ENCODE results near the gene TMEM232.
"Not testable (repeated sequence)": the region's sequence is repeated elsewhere in the genome, so short reads cannot be mapped to it uniquely, and the experiment has no call there.

Gene TMEM232

DNA sequence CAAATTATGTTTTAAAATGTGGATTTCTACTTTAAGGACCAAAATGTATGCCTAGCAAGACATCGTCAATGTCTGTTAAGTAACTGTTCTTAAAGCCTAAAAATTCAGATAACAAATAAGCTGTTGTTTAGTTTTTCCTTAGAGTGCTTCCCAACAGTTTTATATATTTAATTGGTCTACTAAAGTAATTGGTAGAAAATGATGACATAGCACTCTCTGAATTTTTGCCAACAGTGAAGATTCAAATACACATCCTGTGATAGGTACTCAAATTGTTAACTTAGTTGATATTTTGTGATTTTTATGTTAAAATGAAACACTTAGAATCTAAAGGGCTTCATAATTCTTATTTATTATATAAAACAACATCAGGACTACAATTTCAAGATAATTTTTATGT lies 107.5 kb downstream of the TMEM232 start:
- no peak for DNase-seq

DNA sequence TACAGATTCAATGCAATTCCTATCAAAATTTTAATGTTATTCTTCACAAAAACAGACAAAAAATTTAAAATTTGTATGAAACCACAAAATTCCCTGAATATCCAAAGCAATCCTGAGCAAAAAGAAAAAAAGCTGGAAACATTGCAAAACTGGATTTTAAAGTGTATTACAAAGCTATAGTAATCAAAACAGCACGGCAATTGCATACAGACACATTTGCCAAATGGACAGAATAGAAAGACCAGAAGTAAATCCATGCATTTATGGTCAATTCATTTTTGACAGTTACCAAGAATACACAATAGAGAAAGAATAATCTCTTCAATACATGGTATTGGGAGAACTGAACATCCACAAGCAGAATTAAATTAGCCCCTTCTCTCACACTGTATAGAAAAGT lies 110.5 kb downstream of the TMEM232 start:
- no peak for DNase-seq

DNA sequence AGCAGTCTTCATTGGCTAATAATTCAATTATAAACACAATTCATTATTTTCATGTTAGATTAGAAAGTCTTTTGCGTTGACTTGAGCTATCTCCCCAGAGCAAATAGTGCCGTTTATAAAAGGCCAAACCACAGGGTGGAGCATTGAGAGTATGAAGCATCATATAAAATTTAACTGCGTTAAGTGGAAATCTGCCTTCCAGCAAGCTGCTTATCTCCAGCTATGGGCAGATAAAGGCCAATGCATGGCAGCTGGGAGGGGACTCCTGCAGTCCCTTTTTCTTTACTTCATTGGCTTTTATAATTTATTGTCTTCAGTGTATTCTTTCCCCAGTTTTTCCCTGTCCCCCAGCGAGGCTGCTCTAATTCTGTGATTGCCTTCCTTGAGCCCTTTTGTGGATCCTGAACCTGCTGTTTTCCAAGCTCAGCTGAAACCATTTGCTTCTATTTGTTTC lies 113.7 kb downstream of the TMEM232 start:
- no peak for DNase-seq

DNA sequence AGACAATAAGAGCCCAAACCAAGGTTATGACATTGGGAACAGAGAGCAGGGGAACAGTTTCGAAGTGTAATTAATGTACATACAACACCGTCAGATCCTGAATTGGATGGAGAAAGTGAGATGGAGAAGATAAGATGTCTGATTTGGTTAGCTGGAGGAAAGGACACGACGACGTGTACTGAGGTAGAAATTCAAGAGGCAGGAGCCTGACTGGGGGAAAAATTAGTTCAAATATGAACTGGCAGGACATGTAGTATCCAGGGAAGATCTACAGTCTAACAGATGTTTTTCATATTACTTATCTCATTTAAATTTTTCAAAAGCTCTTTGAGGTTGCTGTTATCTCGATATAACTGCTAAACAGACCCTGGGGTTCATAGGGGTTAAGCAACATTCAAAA lies 114.7 kb downstream of the TMEM232 start:
- no peak for DNase-seq

DNA sequence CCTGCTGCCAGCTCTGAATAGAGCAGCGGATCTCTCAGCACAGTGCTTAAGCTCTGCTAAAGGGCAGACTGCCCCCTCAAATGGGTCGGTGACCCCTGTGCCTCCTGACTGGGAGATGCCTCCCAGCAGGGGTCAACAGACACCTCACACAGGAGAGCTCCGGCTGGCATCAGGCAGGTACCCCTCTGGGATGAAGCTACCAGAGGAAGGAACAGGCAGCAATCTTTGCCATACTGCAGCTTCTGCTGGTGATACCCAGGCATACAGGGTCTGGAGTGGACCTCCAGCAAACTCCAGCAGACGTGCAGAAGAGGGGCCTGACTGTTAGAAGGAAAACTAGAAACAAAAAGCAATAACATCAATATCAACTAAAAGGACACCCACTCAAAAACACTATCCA lies 131.6 kb downstream of the TMEM232 start:
- no peak for DNase-seq

DNA sequence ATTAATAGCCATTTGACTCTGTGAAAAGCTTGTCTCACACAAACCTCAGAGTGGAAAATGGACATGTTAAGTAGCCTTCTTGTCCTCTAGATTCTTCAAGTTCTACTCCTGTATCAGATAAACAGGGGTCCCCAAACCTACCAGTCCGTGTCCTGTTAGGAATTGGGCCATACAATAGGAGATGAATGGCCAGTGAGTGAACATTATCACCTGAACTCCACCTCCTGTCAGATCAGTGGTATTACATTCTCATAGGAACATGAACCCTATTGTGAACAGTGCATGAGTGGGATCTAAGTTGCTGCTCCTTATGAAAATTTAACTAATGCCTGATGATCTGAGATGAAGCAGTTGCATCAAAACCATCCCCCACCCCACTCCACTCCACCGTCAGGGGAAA lies 136.3 kb downstream of the TMEM232 start:
- DNase-seq = no peak

DNA sequence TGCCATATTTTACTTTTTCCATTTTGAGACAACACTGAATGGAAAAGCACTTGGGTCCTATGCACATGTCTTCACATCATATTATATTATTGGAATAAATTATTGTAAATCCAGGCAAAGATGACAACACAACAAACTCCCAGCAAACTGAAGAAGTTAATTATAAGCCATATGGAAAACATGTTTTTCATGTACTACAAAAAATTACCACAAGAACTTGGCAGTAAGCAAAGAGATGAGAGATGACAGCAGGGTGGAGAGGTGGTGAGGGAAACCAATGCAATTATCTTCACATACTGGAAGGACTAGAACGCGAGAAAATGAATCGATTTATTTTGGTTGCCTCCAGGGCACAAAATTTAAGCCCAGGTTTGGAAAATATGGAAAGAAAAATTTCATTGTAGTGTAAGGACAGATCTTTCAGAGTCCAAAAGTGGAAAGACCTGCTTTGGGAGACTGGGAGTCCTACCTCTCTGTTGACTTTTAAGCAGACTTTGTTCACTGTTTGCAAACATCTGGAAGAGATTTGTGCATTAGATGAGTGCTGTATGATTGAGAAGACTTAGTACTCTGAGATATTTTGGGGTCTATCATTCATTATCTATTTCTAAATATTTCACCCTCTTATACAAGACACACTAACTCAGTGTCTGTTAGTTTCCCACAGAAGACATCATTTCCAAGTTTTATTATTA lies 138.0 kb downstream of the TMEM232 start:
- DNase-seq = no peak

DNA sequence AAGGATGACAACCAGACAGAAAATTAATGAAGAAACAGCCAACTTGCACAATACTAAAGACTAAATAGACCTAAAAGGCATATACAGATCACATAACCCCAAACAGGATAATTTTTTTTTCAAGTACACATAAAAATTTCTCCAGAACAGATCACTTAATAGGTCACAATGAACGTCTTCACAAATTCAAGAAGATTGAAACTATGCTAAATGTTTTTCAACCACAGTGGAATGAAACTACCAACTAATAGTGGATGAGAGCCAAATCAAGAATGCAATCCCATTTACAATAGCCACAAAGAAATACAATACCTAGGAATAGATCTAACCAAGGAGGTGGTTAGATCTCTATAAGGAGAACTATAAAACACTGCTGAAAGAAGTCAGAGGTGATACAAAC lies 145.8 kb downstream of the TMEM232 start:
- DNase-seq = no peak

DNA sequence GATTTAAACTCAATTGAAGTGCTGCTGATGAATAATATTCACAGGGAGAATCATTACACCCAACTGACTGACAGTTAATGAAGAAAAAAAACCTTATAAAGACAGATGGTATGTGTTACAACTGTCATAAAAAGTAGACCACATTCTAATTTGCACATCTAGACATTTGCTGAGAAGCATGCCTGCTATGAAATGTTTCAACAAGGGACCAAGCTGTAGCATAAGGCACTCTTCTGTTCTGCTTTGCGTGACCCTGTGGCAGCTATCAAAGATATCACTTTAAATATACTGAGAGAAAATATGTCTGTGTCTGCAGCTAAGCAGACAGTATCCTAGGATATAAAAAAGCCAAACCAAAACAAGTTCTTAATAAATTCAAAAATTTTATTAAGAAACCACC lies 153.7 kb downstream of the TMEM232 start:
- DNase-seq = no peak

DNA sequence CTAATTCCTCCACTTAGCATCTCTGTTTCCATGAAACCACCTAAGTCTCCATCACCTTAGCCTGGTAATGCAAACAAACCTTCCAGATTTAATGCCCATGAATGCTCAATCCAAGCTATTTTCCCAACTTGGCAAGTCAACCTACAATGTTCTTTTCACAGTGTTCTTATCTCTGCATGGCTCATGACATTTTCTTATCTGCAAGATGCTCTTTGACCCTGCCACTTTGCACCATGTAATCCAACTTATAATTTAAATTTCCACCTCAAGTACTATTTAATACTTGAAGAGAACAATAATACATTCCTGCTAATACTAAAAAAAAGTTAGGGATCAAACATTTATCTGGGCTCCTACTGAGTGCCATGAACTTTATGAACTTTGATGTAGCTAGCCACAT lies 164.3 kb downstream of the TMEM232 start:
- no peak for DNase-seq

DNA sequence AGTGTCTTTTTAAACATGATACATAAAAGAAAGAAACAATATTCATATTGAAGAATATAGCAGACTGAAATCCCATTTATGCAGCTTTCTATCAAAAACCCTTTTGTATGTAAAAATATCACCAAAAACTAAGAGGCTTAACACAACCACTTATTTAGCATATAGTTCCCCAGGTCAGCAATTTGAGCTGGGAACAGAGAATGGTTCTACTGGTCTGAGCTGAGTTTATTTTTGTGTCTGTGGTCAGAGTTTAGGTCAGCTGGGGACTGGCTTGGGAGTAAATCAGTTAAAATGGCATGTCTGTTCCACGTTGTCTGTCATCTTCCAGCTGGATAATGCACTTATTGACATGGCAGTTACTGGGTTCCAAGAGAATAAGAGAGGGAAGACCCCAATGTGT lies 165.0 kb downstream of the TMEM232 start:
- no peak for DNase-seq

DNA sequence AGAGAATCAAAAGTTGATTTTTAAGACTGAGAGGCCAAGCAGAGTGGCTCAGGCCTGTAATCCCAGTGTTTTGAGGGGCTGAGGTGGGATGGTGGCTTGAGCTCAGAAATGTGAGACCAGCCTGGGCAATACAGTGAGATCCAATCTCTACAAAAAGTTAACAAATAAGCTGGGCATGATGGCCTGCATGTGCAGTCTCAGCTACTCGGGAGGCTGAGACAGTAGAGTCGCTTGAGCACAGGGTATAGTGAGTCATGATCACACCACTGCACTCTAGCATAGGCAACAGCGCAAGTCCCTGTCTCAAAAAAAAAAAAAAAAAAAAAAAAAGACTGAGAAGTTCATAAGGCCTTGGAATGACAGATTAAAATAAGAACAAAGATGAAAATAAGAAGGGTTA lies 177.2 kb downstream of the TMEM232 start:
- DNase-seq = no peak

DNA sequence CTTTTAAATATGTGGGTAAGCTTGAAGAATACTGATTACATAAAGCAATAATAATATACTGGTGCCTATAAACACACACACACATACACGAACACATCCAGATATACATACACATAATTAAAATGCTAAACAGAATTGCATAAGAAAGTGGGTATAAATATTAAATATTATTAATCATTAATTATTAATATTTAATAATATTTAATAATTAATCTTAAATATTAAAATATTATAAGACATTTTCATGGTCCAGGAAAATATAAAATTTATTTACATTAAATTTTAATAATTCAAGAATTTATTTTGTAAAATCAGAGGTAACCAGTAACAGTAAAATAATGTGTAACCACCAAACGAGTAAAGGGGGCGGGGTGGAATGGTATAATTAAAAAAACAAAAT lies 178.3 kb downstream of the TMEM232 start:
- DNase-seq = no peak

DNA sequence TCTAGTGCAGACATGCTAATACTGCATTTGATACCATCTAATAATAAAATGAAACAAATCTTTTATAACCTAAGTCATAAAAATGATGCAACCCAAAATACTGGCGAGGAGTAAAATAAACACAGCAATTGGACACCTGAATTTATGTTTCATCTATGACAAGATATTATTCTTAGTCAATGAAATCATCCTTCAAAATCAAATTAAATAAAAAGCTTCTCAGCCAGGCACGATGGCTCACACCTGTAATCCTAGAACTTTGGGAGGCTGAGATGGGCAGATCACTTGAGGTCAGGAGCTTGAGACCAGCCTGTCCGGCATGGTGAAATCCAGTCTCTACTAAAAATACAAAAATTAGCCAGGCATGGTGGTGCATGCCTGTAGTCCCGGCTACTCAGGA lies 179.0 kb downstream of the TMEM232 start:
- DNase-seq = no peak

DNA sequence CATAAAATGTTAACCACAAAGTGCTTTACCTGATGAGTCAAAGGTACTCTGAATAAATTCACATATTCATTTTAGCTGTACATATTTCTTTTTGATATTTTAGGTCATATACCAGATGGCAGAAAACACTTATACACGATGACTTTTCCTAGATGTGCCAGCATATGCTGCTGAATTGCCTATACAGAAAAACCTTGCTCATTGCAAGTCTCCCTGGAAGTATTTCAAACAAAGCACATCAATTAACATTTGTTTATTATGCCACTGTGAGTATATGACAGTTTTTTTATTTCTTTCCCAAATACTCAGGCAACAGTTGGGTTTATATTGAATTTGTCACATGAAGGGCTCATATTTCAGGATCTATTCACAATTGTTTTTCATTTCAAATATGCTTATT lies 180.8 kb downstream of the TMEM232 start:
- no peak for DNase-seq

DNA sequence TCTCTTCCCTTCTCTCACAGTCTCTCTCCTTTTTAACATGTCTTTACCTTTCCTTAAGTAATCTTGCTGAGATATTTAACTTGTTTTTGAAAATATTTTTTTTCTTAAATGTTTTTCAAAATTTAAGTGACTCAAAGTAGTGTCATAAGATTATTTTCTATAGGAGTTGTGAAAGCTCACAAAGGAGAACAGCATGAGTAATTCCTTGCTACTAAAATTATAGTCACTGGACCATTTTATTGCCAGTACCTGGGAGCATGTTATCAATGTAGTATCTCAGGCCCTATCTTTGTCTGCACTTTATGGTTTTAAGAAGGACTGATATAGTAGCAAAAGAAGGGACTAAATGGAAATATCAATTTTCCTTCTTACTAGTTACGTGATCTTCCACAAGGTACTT lies 181.9 kb downstream of the TMEM232 start:
- DNase-seq = no peak

DNA sequence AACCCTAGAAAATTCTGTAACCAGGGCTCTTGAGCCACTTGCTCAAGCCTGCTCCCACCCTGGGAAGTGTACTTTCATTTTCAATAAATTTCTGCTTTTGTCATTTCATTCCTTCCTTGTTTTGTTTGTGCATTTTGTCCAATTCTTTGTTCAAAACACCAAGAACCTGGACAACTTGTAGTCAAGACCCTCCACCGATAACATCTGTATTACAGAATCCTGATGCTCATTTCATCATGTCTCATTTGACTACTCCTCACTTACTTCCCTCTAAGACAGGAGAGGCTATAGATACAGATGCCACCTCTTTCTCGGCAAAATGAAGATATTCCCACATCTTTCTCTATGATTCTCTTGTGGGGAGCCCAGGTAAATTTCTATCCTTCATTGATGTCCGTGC lies 183.5 kb downstream of the TMEM232 start:
- DNase-seq = no peak

DNA sequence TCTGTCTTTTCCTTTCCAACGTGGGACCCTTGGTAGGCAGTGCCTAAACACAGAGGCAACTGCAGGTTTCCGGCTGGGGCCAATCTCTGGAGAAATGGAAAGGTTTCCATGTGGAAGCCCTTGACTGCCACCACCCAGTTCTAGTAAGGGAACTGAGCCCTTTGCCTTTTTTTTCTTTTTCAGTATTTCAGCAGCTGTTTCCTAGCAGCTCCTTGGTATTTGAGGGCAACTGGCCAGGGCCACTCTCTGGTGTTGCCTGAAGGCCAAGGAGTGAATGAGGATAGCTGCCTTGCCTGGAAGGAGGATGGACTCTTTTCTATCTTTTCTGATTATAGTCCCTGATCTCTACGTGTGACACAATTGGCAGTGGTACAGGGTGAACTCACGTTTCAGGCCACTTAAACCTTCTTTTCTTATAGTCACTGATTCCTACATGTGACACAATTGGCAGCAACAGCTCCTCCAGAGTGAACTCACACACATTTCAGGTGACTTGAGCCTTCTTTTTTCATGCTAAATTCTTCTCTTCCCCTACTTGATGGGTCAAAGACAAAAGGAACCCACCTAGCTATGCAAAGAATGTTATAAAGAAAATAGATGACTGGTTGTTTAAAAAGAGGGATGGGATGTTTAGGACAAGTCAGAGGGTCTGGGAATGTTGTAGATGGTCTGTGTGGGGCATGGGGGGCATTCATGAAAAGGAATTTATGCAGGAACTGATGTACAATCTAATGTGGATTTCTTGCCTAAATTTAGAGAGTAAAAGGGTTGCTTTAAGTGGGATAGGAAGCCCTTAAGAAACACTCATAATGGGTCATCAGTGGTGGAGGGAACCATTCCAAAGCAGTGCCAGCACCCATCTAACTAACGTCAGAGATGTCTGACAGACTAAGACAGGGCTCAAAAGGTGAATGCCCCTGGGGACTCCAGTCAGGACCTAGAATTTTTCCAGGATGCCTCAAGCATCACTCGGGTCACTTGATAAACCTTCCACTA lies 190.1 kb downstream of the TMEM232 start:
- DNase-seq = no peak

DNA sequence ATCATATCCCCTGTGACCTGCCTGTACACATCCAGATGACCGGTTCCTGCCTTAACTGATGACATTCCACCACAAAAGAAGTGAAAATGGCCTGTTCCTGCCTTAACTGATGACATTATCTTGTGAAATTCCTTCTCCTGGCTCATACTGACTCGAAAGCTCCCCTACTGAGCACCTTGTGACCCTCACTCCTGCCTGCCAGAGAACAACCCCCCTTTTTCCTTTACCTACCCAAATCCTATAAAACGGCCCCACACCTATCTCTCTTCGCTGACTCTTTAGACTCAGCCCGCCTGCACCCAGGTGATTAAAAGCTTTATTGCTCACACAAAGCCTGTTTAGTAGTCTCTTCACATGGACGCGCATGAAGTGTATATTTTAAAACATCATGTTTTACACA lies 191.3 kb downstream of the TMEM232 start:
- not testable (repeated sequence) for DNase-seq

DNA sequence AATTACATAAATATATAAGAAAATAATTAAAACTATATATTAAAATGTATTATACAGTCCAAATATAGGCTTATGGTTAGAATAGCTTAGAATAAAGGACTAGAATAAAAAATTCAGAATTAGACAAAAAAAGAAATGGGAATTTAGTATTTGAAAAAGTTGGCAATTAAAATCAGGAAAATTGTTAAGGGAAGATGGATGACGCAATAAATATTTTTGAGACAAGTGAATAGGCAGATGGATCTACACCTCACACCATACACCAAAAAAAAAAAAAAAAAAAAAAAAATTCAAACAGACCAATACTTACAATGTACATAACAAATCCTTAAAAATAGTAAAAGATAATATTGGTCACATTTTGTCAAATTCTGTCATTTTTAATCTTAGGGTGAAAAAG lies 200.7 kb downstream of the TMEM232 start:
- DNase-seq = no peak

DNA sequence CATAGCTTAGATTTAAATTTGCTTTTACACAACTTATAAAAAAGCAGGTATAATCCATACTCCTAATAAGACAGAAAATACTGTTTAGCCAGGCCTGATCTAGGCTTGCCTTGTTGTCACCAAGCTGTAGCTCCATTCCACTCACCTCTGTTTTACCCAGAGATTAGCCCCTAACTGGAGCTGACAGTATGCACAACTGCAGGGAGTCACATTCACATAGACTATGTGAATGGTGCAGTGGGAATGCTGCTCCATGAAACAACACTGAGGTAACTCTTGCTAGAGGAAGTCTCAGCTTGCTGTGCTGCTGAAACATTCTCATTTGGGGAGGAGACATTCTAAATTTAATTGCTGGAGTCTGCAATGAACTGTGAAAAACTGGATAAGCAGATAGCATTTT lies 209.1 kb downstream of the TMEM232 start:
- DNase-seq = no peak

DNA sequence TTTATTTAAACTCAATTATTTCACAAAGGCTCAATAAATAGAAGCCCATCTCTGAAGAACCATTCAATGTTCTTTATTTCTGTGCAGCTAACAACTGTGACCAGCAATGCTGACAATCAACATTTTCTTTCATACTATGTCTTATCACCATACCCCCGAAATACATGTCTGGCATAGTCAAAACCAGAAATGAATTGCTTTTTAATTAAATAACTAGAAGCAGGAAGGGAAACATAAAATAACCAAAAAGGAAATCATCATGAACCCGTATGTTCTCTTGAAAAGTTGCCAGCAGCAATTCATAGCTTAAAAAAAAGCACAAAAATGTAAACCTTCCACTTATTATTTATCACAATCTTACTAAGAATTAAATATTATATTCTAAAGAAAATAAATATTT lies 212.4 kb downstream of the TMEM232 start:
- no peak for DNase-seq

DNA sequence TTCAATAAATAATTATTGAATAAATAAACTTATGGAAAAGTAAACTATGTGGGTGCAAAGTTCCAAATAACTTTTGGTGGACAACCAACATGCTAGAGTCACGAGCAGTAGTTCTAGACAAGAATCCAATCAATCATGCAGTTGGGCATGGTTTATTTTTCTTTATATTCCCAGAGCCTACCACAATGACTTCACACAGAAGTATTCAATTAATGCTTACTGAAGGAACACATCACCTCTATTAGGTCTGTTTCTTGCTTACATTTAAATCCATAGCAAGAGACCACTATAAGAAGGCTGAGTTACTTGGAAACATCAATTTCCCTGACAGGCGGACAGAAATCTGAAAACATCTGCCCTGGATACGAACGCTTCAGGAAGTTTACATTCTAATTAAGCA lies 214.2 kb downstream of the TMEM232 start:
- DNase-seq = no peak

DNA sequence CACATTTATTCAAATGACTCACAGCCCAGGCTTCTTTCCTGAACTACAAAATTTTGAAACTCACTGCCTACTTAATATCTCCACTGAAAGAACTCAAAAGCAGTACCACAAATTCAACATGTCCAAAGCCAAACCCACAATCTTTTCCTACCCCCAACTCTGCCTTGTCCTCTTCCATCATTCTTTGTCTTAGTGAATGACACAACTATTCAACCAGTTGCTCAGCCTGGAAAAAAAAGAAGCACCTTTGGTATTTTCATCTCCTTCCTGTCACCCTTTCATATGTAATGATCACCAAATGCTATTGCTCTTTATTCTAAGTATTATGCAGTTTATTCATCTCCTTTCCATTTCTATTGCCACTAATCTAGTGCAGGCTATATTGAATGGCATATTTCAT lies 216.3 kb downstream of the TMEM232 start:
- no peak for DNase-seq

Data from inflammatory macrophage (primary cell).